ENCODE data around the gene SLC7A6OS.

DNA sequence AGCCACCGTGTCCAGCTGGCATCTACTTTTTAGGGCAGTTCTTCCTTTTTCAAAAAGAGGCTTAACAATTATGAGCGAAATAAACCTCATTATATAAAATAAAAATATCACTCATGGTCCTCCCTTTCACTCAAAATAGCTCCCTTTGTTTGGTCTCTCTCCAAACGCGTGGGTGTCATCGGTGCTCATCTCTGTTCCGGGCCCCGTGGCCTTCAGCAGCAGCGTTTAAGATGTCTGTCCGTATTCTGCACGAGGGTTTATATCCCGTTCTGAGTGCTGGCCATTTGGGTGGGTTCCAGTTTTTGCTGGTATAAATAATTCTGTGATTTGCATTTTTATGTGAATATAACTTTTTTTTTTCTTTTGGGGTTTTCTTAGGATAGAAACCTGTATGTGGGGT is 33.5 kb upstream of the SLC7A6OS start:
- TF ChIP-seq, protein P1, sequence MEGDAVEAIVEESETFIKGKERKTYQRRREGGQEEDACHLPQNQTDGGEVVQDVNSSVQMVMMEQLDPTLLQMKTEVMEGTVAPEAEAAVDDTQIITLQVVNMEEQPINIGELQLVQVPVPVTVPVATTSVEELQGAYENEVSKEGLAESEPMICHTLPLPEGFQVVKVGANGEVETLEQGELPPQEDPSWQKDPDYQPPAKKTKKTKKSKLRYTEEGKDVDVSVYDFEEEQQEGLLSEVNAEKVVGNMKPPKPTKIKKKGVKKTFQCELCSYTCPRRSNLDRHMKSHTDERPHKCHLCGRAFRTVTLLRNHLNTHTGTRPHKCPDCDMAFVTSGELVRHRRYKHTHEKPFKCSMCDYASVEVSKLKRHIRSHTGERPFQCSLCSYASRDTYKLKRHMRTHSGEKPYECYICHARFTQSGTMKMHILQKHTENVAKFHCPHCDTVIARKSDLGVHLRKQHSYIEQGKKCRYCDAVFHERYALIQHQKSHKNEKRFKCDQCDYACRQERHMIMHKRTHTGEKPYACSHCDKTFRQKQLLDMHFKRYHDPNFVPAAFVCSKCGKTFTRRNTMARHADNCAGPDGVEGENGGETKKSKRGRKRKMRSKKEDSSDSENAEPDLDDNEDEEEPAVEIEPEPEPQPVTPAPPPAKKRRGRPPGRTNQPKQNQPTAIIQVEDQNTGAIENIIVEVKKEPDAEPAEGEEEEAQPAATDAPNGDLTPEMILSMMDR (IDR thresholded peaks at IDR 0.05; ENCODE audit: insufficient read depth, low read length) = no peak
- TF ChIP-seq POLR2AphosphoS5 (IDR thresholded peaks at IDR 0.05; ENCODE audit: low read depth) = no peak
- TF ChIP-seq, protein P2, sequence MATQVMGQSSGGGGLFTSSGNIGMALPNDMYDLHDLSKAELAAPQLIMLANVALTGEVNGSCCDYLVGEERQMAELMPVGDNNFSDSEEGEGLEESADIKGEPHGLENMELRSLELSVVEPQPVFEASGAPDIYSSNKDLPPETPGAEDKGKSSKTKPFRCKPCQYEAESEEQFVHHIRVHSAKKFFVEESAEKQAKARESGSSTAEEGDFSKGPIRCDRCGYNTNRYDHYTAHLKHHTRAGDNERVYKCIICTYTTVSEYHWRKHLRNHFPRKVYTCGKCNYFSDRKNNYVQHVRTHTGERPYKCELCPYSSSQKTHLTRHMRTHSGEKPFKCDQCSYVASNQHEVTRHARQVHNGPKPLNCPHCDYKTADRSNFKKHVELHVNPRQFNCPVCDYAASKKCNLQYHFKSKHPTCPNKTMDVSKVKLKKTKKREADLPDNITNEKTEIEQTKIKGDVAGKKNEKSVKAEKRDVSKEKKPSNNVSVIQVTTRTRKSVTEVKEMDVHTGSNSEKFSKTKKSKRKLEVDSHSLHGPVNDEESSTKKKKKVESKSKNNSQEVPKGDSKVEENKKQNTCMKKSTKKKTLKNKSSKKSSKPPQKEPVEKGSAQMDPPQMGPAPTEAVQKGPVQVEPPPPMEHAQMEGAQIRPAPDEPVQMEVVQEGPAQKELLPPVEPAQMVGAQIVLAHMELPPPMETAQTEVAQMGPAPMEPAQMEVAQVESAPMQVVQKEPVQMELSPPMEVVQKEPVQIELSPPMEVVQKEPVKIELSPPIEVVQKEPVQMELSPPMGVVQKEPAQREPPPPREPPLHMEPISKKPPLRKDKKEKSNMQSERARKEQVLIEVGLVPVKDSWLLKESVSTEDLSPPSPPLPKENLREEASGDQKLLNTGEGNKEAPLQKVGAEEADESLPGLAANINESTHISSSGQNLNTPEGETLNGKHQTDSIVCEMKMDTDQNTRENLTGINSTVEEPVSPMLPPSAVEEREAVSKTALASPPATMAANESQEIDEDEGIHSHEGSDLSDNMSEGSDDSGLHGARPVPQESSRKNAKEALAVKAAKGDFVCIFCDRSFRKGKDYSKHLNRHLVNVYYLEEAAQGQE (IDR thresholded peaks at IDR 0.05; ENCODE audit: insufficient replicate concordance, low read depth) = no peak
- TF ChIP-seq GABPA (IDR thresholded peaks at IDR 0.05; ENCODE audit: low read depth) = no peak
- TF ChIP-seq SPI1 (IDR thresholded peaks at IDR 0.05; ENCODE audit: borderline replicate concordance, low read depth) = no peak
